Body of pancreas (tissue), 4 donors: ENCODE measurements around the gene PDE11A.

Experiments
- POLR2A ChIP-seq, 3 donors: fragments of 450-650 bp; IDR thresholded peaks; one replicate each; pipeline ENCODE4 v1.6.1; 2016; ENCODE audit warnings: antibody characterized with exemption in 3 of 3, mild to moderate bottlenecking in 2 of 3
- TF ChIP-seq, protein P1 (sequence below), 7 experiments: fragments of 450-650 bp in 4 of 7; fragments of 200-600 bp in 3 of 7; sonication (generic) in 3 of 7; IDR thresholded peaks; one replicate each; pipeline ENCODE4 v1.5.1; 2016 to 2019; ENCODE audit warnings: antibody characterized with exemption in 7 of 7

DNA sequence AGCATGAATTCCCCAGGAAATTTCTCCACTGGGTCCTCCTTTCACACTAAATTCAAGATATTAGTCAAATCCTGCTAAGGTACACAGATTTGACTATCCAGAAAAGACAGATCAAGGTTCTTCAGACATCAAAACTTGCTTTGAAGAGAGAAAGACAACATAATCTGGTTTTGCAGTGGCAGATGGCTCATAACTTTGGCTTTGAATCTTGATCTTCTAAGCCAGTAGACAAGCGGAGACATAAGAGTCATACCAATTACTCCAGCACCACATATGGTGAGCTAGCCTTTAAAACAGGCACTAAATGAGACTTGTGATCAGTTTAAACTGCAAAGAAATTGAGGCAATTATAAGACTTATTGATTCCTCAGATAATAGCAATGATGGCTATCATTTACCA lies 29.3 kb downstream of the PDE11A start:
- no peak for TF ChIP-seq POLR2A (IDR thresholded peaks at IDR 0.05)
- TF ChIP-seq, protein P1, sequence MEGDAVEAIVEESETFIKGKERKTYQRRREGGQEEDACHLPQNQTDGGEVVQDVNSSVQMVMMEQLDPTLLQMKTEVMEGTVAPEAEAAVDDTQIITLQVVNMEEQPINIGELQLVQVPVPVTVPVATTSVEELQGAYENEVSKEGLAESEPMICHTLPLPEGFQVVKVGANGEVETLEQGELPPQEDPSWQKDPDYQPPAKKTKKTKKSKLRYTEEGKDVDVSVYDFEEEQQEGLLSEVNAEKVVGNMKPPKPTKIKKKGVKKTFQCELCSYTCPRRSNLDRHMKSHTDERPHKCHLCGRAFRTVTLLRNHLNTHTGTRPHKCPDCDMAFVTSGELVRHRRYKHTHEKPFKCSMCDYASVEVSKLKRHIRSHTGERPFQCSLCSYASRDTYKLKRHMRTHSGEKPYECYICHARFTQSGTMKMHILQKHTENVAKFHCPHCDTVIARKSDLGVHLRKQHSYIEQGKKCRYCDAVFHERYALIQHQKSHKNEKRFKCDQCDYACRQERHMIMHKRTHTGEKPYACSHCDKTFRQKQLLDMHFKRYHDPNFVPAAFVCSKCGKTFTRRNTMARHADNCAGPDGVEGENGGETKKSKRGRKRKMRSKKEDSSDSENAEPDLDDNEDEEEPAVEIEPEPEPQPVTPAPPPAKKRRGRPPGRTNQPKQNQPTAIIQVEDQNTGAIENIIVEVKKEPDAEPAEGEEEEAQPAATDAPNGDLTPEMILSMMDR (IDR thresholded peaks at IDR 0.05) = no peak
